GM12801 (cell line): ENCODE results near the gene LY6G6F.

Experiments
- TF ChIP-seq, protein P1 (sequence below): IDR thresholded peaks from one replicate; pipeline ENCODE4 v1.5.1; 2011; ENCODE audit warnings: control low read depth; ENCODE audit not compliant: insufficient read length; ENCODE audit errors: extremely low read depth

Gene LY6G6F

GRCh38 chr6:31702405-31702818, 4.3 kb upstream of the LY6G6F start:
- TF ChIP-seq, protein P1, sequence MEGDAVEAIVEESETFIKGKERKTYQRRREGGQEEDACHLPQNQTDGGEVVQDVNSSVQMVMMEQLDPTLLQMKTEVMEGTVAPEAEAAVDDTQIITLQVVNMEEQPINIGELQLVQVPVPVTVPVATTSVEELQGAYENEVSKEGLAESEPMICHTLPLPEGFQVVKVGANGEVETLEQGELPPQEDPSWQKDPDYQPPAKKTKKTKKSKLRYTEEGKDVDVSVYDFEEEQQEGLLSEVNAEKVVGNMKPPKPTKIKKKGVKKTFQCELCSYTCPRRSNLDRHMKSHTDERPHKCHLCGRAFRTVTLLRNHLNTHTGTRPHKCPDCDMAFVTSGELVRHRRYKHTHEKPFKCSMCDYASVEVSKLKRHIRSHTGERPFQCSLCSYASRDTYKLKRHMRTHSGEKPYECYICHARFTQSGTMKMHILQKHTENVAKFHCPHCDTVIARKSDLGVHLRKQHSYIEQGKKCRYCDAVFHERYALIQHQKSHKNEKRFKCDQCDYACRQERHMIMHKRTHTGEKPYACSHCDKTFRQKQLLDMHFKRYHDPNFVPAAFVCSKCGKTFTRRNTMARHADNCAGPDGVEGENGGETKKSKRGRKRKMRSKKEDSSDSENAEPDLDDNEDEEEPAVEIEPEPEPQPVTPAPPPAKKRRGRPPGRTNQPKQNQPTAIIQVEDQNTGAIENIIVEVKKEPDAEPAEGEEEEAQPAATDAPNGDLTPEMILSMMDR, result no peak

GRCh38 chr6:31702819-31703716, 3.6 kb upstream of the LY6G6F start, which contains the start of gene ABHD16A:
Gene ABHD16A (minus strand): TSS chr6:31703324. CDS start chr6:31703281, 43 bp downstream.
- TF ChIP-seq, protein P1, result no peak

- TF ChIP-seq, protein P1, result no peak
Observed at GRCh38 chr6:31705931-31706330, 735 bp upstream of the LY6G6F start.

- TF ChIP-seq, protein P1, result no peak
Observed at GRCh38 chr6:31707701-31708100, 1.0 kb downstream of the LY6G6F start.

DNA sequence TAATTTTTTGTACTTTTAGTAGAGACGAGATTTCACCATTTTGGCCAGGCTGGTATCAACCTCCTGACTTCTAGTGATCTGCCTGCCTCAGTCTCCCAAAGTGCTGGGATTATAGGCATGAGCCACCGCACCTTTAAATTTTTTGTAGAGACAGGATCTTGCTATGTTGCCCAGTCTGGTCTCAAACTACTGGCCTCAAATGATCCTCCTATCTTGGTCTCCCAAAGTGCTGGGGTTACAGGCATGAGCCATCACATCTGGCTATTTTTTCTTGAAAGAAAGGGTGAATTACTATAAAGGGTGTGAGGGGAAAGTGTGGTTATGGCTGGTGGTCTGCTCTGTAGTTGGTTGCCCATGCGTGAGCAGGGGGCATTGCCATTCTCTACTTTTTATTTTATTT, 1.6 kb downstream of the LY6G6F start:
- TF ChIP-seq, protein P1, result no peak

DNA sequence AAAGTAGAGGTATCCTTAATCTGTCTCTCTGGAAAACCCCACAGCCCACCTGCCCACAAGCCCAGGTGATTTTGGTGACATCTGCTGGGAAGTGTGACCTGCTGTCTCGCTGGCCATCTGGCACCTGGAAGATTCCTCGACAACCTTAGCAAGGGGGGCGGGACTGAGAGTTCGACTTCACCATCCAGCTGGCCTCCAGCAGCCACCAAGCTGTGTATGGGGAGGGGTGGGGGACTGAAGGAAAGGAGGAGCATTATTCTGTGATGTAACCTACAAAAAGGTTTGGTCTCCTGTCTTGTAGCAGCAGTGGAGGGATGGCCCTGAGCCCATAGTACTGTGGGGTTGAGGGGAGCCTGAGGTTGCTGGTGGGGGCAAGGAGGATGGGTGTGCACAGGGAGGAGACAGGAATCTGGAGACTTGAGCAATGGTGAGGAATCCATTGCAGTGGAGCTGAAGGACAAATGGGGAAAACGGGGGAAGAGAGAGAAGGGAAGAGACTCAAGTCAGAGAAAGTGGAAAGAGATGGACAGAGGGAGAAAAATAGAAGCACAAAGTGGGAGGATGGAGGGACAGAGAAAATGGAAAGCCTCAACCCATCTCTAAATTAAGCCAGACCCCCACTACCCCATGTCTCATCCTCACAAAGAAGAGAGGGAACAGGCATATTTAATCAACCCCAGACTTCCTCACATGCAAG, 4.0 kb downstream of the LY6G6F start:
- TF ChIP-seq, protein P1, result no peak

DNA sequence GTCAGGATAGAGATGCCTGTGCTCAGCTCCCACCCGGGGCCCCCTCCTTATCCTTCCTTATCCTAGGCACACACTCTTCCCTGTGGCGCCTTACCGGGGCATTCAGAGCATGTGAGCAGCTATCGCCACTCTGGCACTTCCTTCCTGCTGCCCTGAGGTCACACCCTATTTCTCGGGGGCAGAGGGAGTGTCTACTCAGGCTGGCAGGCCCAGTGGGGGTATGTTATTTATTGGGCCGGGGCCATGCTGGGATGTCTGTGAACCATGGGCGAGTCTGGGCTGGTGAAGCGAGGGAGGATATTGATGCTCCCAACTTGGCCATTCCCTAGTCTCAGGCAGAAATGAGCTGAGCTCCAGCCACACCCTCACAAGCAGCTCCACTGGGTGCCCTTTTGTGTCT, 4.6 kb downstream of the LY6G6F start:
- TF ChIP-seq, protein P1, result no peak
